ENCODE data around the gene MAPK12.

Gene MAPK12

DNA sequence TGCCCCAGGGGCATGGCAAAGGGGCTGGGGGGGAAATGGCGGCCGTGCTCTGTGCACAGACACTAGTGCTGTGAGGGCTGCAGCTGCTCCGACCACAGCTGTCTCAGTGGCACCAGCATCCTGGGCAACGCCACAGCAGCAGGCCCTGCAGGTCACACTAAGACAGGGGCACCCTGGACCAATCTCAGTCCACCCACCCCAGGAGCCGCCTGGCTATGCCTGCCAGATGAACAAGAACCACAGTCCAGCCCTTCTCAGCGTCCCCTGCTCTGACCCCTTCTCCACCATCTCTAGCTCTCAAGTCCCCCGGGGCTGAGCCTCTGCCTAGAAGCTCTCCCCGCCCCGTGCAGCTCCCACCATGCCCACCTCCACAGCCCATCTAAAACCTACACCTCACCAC lies 33.1 kb downstream of the MAPK12 start:
- no peak for FAIRE-seq
- no peak for DNase-seq (ENCODE audit: insufficient read length, low spot score)
- TF ChIP-seq POLR2A (IDR thresholded peaks at IDR 0.05; ENCODE audit: low read depth, low read length) (no peak), TAF1 (IDR thresholded peaks at IDR 0.05; ENCODE audit: low read depth, low read length) (no peak), POLR2AphosphoS5 (IDR thresholded peaks at IDR 0.05; ENCODE audit: low read depth, low read length) (no peak), POU2F2 (IDR thresholded peaks at IDR 0.05; ENCODE audit: low read depth, low read length) (no peak), PAX5 (IDR thresholded peaks at IDR 0.05; ENCODE audit: insufficient read depth, low read length, severe bottlenecking) (no peak), SPI1 (IDR thresholded peaks at IDR 0.05; ENCODE audit: low read depth, low read length) (no peak)

DNA sequence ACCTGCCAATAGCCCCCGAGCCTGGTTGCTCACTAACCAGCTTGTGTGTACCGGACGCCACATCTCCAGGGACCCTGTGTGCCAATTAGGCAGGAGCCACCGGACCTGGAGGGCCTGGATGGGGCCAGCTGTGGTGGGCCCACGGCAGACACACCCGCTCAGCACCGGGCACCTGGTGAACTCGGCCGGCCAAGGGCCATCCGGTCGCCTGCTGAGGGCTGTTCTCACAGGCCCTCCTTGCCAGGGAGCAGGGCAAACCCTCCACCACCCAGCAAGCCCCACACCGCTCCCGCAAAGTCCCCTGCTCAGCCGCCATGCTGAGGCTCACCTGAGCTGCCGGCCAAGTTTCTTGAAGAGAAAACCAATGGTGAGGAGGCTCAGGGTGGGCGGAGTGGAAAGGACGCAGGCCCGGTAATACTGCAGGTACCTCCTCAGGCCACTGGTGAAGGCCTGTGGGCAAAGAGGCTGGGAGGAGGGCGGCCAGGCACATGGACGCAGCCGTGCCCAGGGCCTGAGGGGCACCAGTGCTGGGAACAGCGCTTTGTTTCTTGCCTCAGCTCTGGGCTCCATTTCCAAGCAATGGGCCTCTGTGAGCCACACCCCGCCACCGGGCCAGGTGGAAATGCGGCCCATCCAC lies 33.8 kb downstream of the MAPK12 start:
- no peak for FAIRE-seq
- no peak for DNase-seq (ENCODE audit: insufficient read length, low spot score)
- no peak for TF ChIP-seq SPI1 (IDR thresholded peaks at IDR 0.05; ENCODE audit: low read depth, low read length)
- TF ChIP-seq PAX5 (IDR thresholded peaks at IDR 0.05; ENCODE audit: insufficient read depth, low read length, severe bottlenecking), result no peak

DNA sequence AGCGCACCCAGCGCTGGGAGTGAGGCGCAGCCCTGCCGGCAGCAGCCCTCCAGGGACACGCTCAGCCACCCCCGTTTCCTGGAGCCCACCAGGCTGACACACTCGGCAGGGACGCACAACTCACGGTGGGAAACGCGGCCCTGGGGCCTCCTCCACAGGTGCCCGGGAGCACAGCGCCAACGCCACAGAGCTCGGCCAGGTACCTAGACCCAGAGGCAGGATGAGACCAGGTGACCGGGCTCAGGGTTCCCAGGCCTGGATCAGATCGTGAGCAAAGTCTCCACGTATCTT lies 34.7 kb downstream of the MAPK12 start:
- no peak for FAIRE-seq
- no peak for TF ChIP-seq POLR2A (IDR thresholded peaks at IDR 0.05; ENCODE audit: low read depth, low read length)
- no peak for TF ChIP-seq POLR2AphosphoS5 (IDR thresholded peaks at IDR 0.05; ENCODE audit: low read depth, low read length)
- TF ChIP-seq PAX5 (IDR thresholded peaks at IDR 0.05; ENCODE audit: insufficient read depth, low read length, severe bottlenecking), result no peak
- TF ChIP-seq POU2F2 (IDR thresholded peaks at IDR 0.05; ENCODE audit: low read depth, low read length), result no peak
- TF ChIP-seq SPI1 (IDR thresholded peaks at IDR 0.05; ENCODE audit: low read depth, low read length), result no peak
- TF ChIP-seq TAF1 (IDR thresholded peaks at IDR 0.05; ENCODE audit: low read depth, low read length), result no peak

DNA sequence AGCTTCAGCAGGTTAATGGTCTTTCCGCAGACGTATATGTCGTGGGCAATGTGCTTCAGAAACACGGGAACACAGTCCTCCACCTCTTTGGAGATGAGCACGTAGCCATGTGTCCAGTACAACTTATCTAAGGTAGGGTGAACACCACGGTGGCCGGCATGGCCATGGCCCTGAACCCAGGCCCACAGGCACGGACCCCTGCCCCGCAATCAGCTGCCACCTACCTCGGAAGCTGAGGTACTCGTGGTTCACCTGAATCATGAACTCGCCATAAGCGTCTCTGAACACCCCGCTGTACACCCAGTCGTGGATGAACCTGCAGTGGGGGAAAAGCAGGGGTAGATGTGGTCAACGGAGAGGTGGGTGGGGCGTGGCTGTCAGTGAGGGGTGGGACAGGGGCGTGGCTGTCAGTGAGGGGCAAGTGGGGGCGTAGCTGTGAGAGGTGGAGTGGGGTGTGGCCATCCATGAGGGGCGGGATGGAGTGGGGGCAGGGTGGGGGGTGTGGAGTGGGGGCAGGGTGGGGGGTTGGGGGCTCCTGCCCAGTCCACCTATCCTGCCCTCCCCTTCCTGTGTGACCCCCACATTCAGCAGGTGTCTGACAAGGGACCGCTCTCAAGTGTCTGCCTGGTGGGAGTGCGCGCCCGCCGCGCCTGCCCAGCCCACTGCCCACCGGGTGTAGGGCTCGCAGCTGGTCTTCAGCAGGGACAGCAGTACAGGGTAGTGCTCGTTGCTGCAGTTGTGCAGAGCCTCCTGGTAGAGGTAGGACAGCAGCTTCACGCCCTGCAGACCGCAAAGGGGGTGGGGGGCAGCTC lies 35.2 kb downstream of the MAPK12 start:
- TF ChIP-seq SPI1 (IDR thresholded peaks at IDR 0.05; ENCODE audit: low read depth, low read length) (no peak), POU2F2 (IDR thresholded peaks at IDR 0.05; ENCODE audit: low read depth, low read length) (no peak), TAF1 (IDR thresholded peaks at IDR 0.05; ENCODE audit: low read depth, low read length) (no peak), POLR2A (IDR thresholded peaks at IDR 0.05; ENCODE audit: low read depth, low read length) (no peak), PAX5 (IDR thresholded peaks at IDR 0.05; ENCODE audit: insufficient read depth, low read length, severe bottlenecking) (no peak), POLR2AphosphoS5 (IDR thresholded peaks at IDR 0.05; ENCODE audit: low read depth, low read length) (no peak)
- DNase-seq (ENCODE audit: insufficient read length, low spot score) (no peak), FAIRE-seq (no peak)

More for the DNA sequence above, 34.7 kb downstream of the MAPK12 start:
- DNase-seq (ENCODE audit: insufficient read length, low spot score), result no peak

DNA sequence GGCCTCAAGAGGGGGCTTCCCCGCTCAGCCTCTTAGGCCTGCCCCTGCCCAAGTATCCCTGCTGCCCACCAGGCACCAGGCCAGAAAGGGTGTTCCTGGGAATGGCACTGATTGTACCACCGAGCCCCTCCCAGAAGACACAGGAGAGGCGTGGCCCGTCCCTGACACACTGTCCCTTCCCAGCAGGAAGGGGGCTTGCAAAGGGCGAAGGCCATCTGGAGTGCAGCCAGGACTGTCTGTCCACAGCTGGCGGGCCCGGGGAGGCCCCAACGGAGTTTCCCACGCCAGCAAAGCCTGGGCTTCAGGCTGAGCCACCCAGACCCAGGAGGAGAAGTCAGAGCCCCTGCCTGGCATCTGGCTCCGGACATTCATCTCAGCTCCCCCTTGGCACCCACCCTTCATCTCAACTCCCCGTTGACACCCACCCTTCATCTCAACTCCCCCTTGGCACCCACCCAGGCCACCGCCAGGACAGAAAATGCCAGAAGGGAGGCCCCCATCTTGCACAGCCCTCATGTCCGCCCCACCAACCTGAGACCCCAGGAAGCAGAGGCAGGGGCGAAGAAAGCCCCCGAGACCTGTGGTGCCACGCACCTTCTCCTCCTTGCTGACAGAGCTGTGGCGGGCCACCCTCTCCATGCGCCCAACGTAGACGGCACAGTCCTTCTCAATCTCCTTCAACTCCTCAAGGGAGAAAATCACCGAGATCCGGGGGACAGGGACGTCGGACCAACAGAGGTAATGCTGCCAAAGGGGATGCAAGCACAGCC lies 36.1 kb downstream of the MAPK12 start:
- FAIRE-seq (no peak), DNase-seq (ENCODE audit: insufficient read length, low spot score) (no peak)
- no peak for TF ChIP-seq TAF1 (IDR thresholded peaks at IDR 0.05; ENCODE audit: low read depth, low read length)
- TF ChIP-seq POU2F2 (IDR thresholded peaks at IDR 0.05; ENCODE audit: low read depth, low read length), result no peak
- no peak for TF ChIP-seq POLR2A (IDR thresholded peaks at IDR 0.05; ENCODE audit: low read depth, low read length)
- TF ChIP-seq PAX5 (IDR thresholded peaks at IDR 0.05; ENCODE audit: insufficient read depth, low read length, severe bottlenecking), result no peak
- TF ChIP-seq POLR2AphosphoS5 (IDR thresholded peaks at IDR 0.05; ENCODE audit: low read depth, low read length), result no peak
- no peak for TF ChIP-seq SPI1 (IDR thresholded peaks at IDR 0.05; ENCODE audit: low read depth, low read length)

DNA sequence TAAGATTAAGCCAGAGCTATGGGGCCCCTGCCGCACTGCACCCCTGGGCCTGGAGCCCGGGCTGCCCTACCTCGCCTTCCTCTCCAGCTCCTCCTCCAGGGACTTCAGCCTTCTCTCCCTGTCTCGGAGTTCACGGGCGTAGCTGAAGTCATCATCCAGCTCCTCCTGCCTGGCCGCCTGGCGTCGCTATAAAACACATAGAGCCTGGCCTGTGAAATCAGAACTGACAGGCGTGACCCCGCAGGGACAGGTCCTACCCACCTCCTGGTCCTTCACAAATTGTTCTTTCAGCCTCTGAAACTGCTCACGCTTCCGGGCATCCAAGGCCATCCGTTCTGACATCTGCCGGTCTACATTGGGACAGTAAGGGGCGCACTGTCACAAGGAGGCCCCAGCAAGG lies 37.4 kb downstream of the MAPK12 start:
- no peak for FAIRE-seq
- no peak for TF ChIP-seq POLR2A (IDR thresholded peaks at IDR 0.05; ENCODE audit: low read depth, low read length)
- no peak for TF ChIP-seq TAF1 (IDR thresholded peaks at IDR 0.05; ENCODE audit: low read depth, low read length)
- TF ChIP-seq SPI1 (IDR thresholded peaks at IDR 0.05; ENCODE audit: low read depth, low read length), result no peak
- no peak for TF ChIP-seq POU2F2 (IDR thresholded peaks at IDR 0.05; ENCODE audit: low read depth, low read length)
- TF ChIP-seq PAX5 (IDR thresholded peaks at IDR 0.05; ENCODE audit: insufficient read depth, low read length, severe bottlenecking), result no peak
- TF ChIP-seq POLR2AphosphoS5 (IDR thresholded peaks at IDR 0.05; ENCODE audit: low read depth, low read length), result no peak

DNA sequence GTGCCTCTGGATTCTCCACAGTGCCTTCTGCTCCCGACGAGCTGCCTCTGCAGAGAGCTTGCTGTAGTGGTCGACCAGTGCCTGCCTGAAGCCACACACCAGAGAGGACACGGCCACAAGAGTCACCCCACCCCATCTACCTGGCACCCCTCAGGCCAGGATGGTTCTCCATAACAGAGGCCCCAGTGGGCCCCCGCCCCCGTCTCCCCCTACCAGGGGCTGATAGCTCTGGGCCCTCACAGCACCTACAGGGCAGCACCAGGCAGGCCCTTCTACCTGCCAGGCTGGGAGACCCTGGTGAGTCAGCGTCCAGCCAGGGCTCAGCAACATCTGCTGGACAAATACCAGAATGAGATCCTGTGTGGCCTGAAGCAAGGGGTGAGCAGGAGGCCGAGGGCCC lies 39.0 kb downstream of the MAPK12 start:
- no peak for FAIRE-seq
- no peak for DNase-seq (ENCODE audit: insufficient read length, low spot score)
- TF ChIP-seq SPI1 (IDR thresholded peaks at IDR 0.05; ENCODE audit: low read depth, low read length), result no peak
- no peak for TF ChIP-seq PAX5 (IDR thresholded peaks at IDR 0.05; ENCODE audit: insufficient read depth, low read length, severe bottlenecking)
- no peak for TF ChIP-seq POLR2A (IDR thresholded peaks at IDR 0.05; ENCODE audit: low read depth, low read length)

More for the DNA sequence above, 37.4 kb downstream of the MAPK12 start:
- no peak for DNase-seq (ENCODE audit: insufficient read length, low spot score)

DNA sequence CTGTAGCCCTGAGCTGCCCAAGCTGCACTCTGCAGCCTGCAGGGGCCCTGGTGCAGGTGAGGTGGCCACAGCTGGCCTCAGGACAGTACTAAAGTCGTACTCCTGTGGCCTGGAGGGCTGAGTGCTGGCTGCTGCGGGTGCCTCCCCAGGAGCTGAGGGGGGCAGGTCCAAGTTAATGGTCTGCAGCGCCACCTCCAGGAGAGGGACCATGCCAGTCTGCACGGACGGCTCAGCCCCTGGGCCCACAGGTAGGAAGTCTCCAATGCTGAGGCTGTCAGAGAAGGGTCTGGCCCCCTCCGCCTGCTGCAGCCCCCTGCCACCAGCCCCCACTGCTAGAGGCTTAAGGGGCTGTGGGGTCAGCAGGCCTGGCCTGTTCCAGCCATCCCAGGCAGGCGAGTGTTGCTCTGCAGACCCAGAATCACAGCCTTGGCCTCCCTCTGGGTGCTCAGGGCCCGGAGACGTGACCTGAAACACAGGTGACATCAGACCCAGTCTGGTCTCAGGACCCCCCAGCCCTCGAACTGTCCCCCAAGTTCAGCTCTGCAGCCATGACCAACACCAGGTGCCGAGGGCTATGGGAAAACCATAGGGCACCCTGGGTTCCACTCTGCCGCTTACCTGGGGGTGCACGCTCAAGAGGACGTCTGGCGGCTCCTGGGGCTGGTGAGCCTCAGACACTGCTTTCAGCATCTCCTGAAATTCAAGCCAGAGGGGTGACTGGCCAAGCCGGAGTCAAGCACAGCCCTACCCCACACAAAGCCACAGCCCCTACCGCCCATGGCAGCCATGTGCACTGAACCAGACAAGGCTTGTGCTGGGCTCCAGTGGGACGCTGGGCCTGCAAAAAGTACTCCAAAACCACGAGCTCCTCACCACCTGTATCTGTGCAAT lies 39.8 kb downstream of the MAPK12 start:
- TF ChIP-seq POLR2A (IDR thresholded peaks at IDR 0.05; ENCODE audit: low read depth, low read length) (no peak), POLR2AphosphoS5 (IDR thresholded peaks at IDR 0.05; ENCODE audit: low read depth, low read length) (no peak), PAX5 (IDR thresholded peaks at IDR 0.05; ENCODE audit: insufficient read depth, low read length, severe bottlenecking) (no peak), POU2F2 (IDR thresholded peaks at IDR 0.05; ENCODE audit: low read depth, low read length) (no peak), SPI1 (IDR thresholded peaks at IDR 0.05; ENCODE audit: low read depth, low read length) (no peak), TAF1 (IDR thresholded peaks at IDR 0.05; ENCODE audit: low read depth, low read length) (no peak)
- no peak for DNase-seq (ENCODE audit: insufficient read length, low spot score)
- no peak for FAIRE-seq
